MCF 10A (cell line): ENCODE data around the gene APBA2. TPM values are rescaled to one million over a fixed set of nuclear protein-coding genes. Genes with fewer than 3 reads are reported as not detected.

ENCODE experiments used
- BruUV-seq: library from RNA; stranded (reverse); fragments of 400-500 nt; replicated peaks from 2 replicates; lab custom pipeline; 2021; lab: Mats Ljungman, UMichigan
- CTCF ChIA-PET: fragments of 300-600 bp; sonication (Branson Sonifier 250); formaldehyde crosslinking; extraction: SDS; loops from one replicate; lab custom pipeline; 2021; ENCODE audit warnings: antibody characterized with exemption, inconsistent platforms; lab: Yijun Ruan, JAX
- POLR2A ChIA-PET: fragments of 300-600, 350-650 bp; sonication (Branson Sonifier 250); formaldehyde crosslinking; extraction: SDS; loops from one replicate; lab custom pipeline; 2020; ENCODE audit warnings: antibody characterized with exemption, inconsistent platforms; lab: Yijun Ruan, JAX
- DNase-seq: peaks from one replicate; pipeline ENCODE4 v3.0.0-alpha.2; 2018; ENCODE audit not compliant: unreplicated experiment
- H3K27ac Mint-ChIP-seq: one replicate; pipeline ENCODE4 v1.8.0; 2022; ENCODE audit warnings: mild to moderate bottlenecking, low read depth, mixed read lengths; ENCODE audit not compliant: unreplicated experiment
- H3K27me3 Mint-ChIP-seq: one replicate; pipeline ENCODE4 v1.8.0; 2022; ENCODE audit warnings: mixed read lengths; ENCODE audit not compliant: insufficient read depth, unreplicated experiment
- H3K36me3 Mint-ChIP-seq: one replicate; pipeline ENCODE4 v1.8.0; 2022; ENCODE audit warnings: mild to moderate bottlenecking, moderate library complexity, mixed read lengths; ENCODE audit not compliant: insufficient read depth, unreplicated experiment
- H3K4me1 Mint-ChIP-seq: one replicate; pipeline ENCODE4 v1.8.0; 2022; ENCODE audit warnings: mixed read lengths; ENCODE audit not compliant: insufficient read depth, unreplicated experiment
- H3K4me3 Mint-ChIP-seq: one replicate; pipeline ENCODE4 v1.8.0; 2022; ENCODE audit warnings: mild to moderate bottlenecking, moderate library complexity, mixed read lengths; ENCODE audit not compliant: unreplicated experiment
- H3K9me3 Mint-ChIP-seq: one replicate; pipeline ENCODE4 v1.8.0; 2022; ENCODE audit warnings: mixed read lengths; ENCODE audit not compliant: unreplicated experiment
- CTCF ChIP-seq: fragments of 200-600 bp; IDR thresholded peaks from one replicate; pipeline ENCODE4 v1.8.0; 2022; ENCODE audit warnings: antibody characterized with exemption, mild to moderate bottlenecking; ENCODE audit not compliant: unreplicated experiment
- intact Hi-C: fragments of 100-400 bp; cut with micrococcal nuclease; formaldehyde crosslinking; loops from 2 replicates; pipeline ENCODE4 v1.14.1; 2022
- total RNA-seq: library from RNA; stranded (reverse); gene quantifications from 2 replicates; pipeline ENCODE4 v1.2.3, GENCODE V29; 2022

APBA2 gene
- total RNA-seq, 1 experiment from 2014 or later, result not detected

DNA sequence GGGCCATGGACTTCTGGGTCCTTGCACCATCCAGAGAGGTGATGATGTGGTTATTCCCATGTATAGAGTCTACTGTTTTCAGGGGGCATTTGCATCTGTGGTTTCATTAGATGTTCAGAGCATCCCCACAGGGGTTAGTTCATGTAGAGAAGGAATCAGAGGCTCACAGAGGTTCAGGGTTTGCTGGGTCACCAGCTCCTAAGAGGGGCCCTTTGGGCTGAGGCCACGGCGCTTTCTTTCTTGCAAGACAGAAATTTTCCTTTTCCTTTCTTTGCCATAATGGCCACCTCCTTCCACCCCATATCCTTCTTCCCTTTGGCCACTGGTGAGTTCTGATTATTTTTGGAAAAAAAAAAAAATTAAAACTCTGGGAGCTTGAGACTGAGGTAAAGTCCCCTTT lies 62.3 kb downstream of the APBA2 start:
- intact Hi-C loops, result no loop called here
- no peak for DNase-seq
- Mint-ChIP-seq H3K4me1 (no peaks in the 10 kb centered on the region), H3K36me3 (peaks cover 6% of the 10 kb centered on the region), H3K27me3 (peaks cover 12% of the 10 kb centered on the region), H3K4me3 (no peak overlapping the region), H3K27ac (no peak overlapping the region), H3K9me3 (peaks cover 8% of the 10 kb centered on the region)
- ChIA-PET CTCF (interaction anchor here (0.6 kb wide), 1 partner anchor 72 kb away, joined by 3 read pairs; no protein-coding TSS in a partner anchor), POLR2A (no interaction called here)
- no peak for TF ChIP-seq CTCF
- no TSS peak for BruUV-seq

- intact Hi-C loops, result no loop called here
- H3K36me3 Mint-ChIP-seq, result peaks cover 2% of the 10 kb centered on the region
- BruUV-seq, result no TSS peak
These were observed 65.1 kb downstream of the APBA2 start for GRCh38 chr15:28950916-28951315.

GRCh38 chr15:28952666-28953491 lies 67.1 kb downstream of the APBA2 start:
- CTCF ChIA-PET, result no interaction called here
- DNase-seq, result no peak
- Mint-ChIP-seq H3K9me3 (no peaks in the 10 kb centered on the region), H3K27ac (no peak overlapping the region), H3K4me3 (no peak overlapping the region), H3K4me1 (no peaks in the 10 kb centered on the region), H3K36me3 (no peaks in the 10 kb centered on the region), H3K27me3 (peaks cover 30% of the 10 kb centered on the region)
- BruUV-seq, result no TSS peak
- intact Hi-C loops, result no loop called here
- TF ChIP-seq CTCF, result no peak
- POLR2A ChIA-PET, result no interaction called here

More at GRCh38 chr15:28950916-28951315, 65.1 kb downstream of the APBA2 start:
- no peaks in the 10 kb centered on the region for H3K4me1 Mint-ChIP-seq
- CTCF ChIA-PET, result no interaction called here
- TF ChIP-seq CTCF, result no peak
- POLR2A ChIA-PET, result no interaction called here
- H3K27ac Mint-ChIP-seq, result no peak overlapping the region
- H3K4me3 Mint-ChIP-seq, result no peak overlapping the region
- peaks cover 30% of the 10 kb centered on the region for H3K27me3 Mint-ChIP-seq
- peaks cover 4% of the 10 kb centered on the region for H3K9me3 Mint-ChIP-seq
- no peak for DNase-seq

GRCh38 chr15:28953573-28954195 lies 67.9 kb downstream of the APBA2 start:
- no peaks in the 10 kb centered on the region for H3K4me1 Mint-ChIP-seq
- H3K27me3 Mint-ChIP-seq, result peaks cover 30% of the 10 kb centered on the region
- no peak overlapping the region for H3K4me3 Mint-ChIP-seq
- CTCF ChIA-PET, result no interaction called here
- POLR2A ChIA-PET, result no interaction called here
- TF ChIP-seq CTCF, result no peak
- H3K36me3 Mint-ChIP-seq, result no peaks in the 10 kb centered on the region
- intact Hi-C loops, result no loop called here
- BruUV-seq, result no TSS peak
- no peak for DNase-seq
- no peaks in the 10 kb centered on the region for H3K9me3 Mint-ChIP-seq
- H3K27ac Mint-ChIP-seq, result no peak overlapping the region
